IgD-negative memory B cell (primary cell): ENCODE data around the gene FAS. TPM values are rescaled to one million over a fixed set of nuclear protein-coding genes. Genes with fewer than 3 reads are reported as not detected.

Source experiments
- H3K27ac Mint-ChIP-seq, 3 donors: one replicate each; pipeline ENCODE4 v1.8.0; 2020 to 2022; ENCODE audit warnings: mild to moderate bottlenecking in 3 of 3, mixed read lengths in 3 of 3, moderate library complexity in 1 of 3
- H3K27me3 Mint-ChIP-seq: one replicate; pipeline ENCODE4 v1.8.0; 2021; ENCODE audit warnings: mixed read lengths
- H3K36me3 Mint-ChIP-seq: one replicate; pipeline ENCODE4 v1.8.0; 2020; ENCODE audit warnings: mild to moderate bottlenecking, mixed read lengths
- H3K4me1 Mint-ChIP-seq, 3 donors: one replicate each; pipeline ENCODE4 v1.8.0; 2020 to 2022; ENCODE audit warnings: mixed read lengths in 3 of 3, mild to moderate bottlenecking in 1 of 3
- H3K4me3 Mint-ChIP-seq, 4 donors: one replicate each; pipeline ENCODE4 v1.8.0; 2020 to 2022; ENCODE audit warnings: mild to moderate bottlenecking in 4 of 4, mixed read lengths in 4 of 4, moderate library complexity in 3 of 4
- H3K9me3 Mint-ChIP-seq, 3 donors: one replicate each; pipeline ENCODE4 v1.8.0; 2020 to 2021; ENCODE audit warnings: mixed read lengths in 3 of 3, mild to moderate bottlenecking in 1 of 3
- polyA plus RNA-seq: library from polyadenylated mRNA; unstranded; fragments of 300-500 nt; fragmentation: Illumina TruSeq; gene quantifications from one replicate; pipeline ENCODE4 v1.2.3, GENCODE V29; 2021

The FAS gene
- polyA plus RNA-seq, 1 donor from 2014 or later: 11.1 TPM

GRCh38 chr10:89025453-89025852 is 34.9 kb downstream of the FAS start:
- H3K27ac Mint-ChIP-seq: no peak overlapping the region

GRCh38 chr10:89029181-89029580 is 38.6 kb downstream of the FAS start:
- H3K27ac Mint-ChIP-seq: no peak overlapping the region
- H3K36me3 Mint-ChIP-seq: no peaks in the 10 kb centered on the region
- peaks cover 13 to 18% (median 18%) of the 10 kb centered on the region in 3 donors for H3K4me1 Mint-ChIP-seq

More at GRCh38 chr10:89025453-89025852, 34.9 kb downstream of the FAS start:
- no peaks in the 10 kb centered on the region for H3K36me3 Mint-ChIP-seq
- H3K4me1 Mint-ChIP-seq: peaks cover 3 to 5% (median 4%) of the 10 kb centered on the region in 3 donors
- no peaks in the 10 kb centered on the region for H3K9me3 Mint-ChIP-seq
- H3K4me3 Mint-ChIP-seq: no peak overlapping the region
- no peaks in the 10 kb centered on the region for H3K27me3 Mint-ChIP-seq

GRCh38 chr10:89029785-89030437 is 39.3 kb downstream of the FAS start:
- Mint-ChIP-seq H3K27me3 (no peaks in the 10 kb centered on the region), H3K36me3 (no peaks in the 10 kb centered on the region), H3K4me3 (no peak overlapping the region), H3K27ac (no peak overlapping the region), H3K4me1 (peaks cover 13 to 18% (median 18%) of the 10 kb centered on the region in 3 donors), H3K9me3 (no peaks in the 10 kb centered on the region)

More at GRCh38 chr10:89029181-89029580, 38.6 kb downstream of the FAS start:
- Mint-ChIP-seq H3K9me3 (no peaks in the 10 kb centered on the region), H3K4me3 (no peak overlapping the region), H3K27me3 (no peaks in the 10 kb centered on the region)

GRCh38 chr10:89030791-89031190 is 40.2 kb downstream of the FAS start:
- Mint-ChIP-seq H3K36me3 (no peaks in the 10 kb centered on the region), H3K4me3 (no peak overlapping the region), H3K27me3 (no peaks in the 10 kb centered on the region), H3K27ac (no peak overlapping the region), H3K4me1 (peaks cover 13 to 18% (median 18%) of the 10 kb centered on the region in 3 donors), H3K9me3 (no peaks in the 10 kb centered on the region)

GRCh38 chr10:89032141-89032891 is 41.7 kb downstream of the FAS start:
- no peak overlapping the region for H3K27ac Mint-ChIP-seq
- no peaks in the 10 kb centered on the region for H3K9me3 Mint-ChIP-seq
- peaks cover 13 to 18% (median 18%) of the 10 kb centered on the region in 3 donors for H3K4me1 Mint-ChIP-seq
- no peaks in the 10 kb centered on the region for H3K36me3 Mint-ChIP-seq
- peak overlapping the region in 3 of 4 donors; percentile 27 to 74 (median 65) for H3K4me3 Mint-ChIP-seq
- no peaks in the 10 kb centered on the region for H3K27me3 Mint-ChIP-seq

GRCh38 chr10:89035461-89035860 is 44.9 kb downstream of the FAS start:
- H3K9me3 Mint-ChIP-seq: no peaks in the 10 kb centered on the region
- no peak overlapping the region for H3K27ac Mint-ChIP-seq
- H3K27me3 Mint-ChIP-seq: no peaks in the 10 kb centered on the region
- H3K4me1 Mint-ChIP-seq: peaks cover 10 to 14% (median 14%) of the 10 kb centered on the region in 3 donors
- no peaks in the 10 kb centered on the region for H3K36me3 Mint-ChIP-seq
- H3K4me3 Mint-ChIP-seq: no peak overlapping the region

- Mint-ChIP-seq H3K36me3 (no peaks in the 10 kb centered on the region), H3K27ac (no peak overlapping the region), H3K4me1 (peaks cover 6 to 8% (median 7%) of the 10 kb centered on the region in 3 donors), H3K4me3 (no peak overlapping the region), H3K27me3 (no peaks in the 10 kb centered on the region), H3K9me3 (no peaks in the 10 kb centered on the region)
Observed at GRCh38 chr10:89037096-89037495, 46.5 kb downstream of the FAS start.

- H3K9me3 Mint-ChIP-seq: no peaks in the 10 kb centered on the region
- peaks cover 0 to 4% (median 2%) of the 10 kb centered on the region in 3 donors for H3K4me1 Mint-ChIP-seq
- no peaks in the 10 kb centered on the region for H3K36me3 Mint-ChIP-seq
- no peak overlapping the region for H3K4me3 Mint-ChIP-seq
- no peaks in the 10 kb centered on the region for H3K27me3 Mint-ChIP-seq
- H3K27ac Mint-ChIP-seq: peak overlapping the region in 1 of 3 donors; percentile 62
Observed at GRCh38 chr10:89042562-89042961, 52.0 kb downstream of the FAS start.

GRCh38 chr10:89043052-89043451 is 52.5 kb downstream of the FAS start:
- Mint-ChIP-seq H3K36me3 (no peaks in the 10 kb centered on the region), H3K4me3 (no peak overlapping the region), H3K4me1 (peaks cover 0 to 4% (median 2%) of the 10 kb centered on the region in 3 donors), H3K9me3 (no peaks in the 10 kb centered on the region), H3K27ac (no peak overlapping the region), H3K27me3 (no peaks in the 10 kb centered on the region)

GRCh38 chr10:89047397-89047796 is 56.8 kb downstream of the FAS start:
- no peak overlapping the region for H3K27ac Mint-ChIP-seq
- H3K4me3 Mint-ChIP-seq: no peak overlapping the region
- H3K36me3 Mint-ChIP-seq: no peaks in the 10 kb centered on the region
- no peaks in the 10 kb centered on the region for H3K9me3 Mint-ChIP-seq
- peaks cover 0 to 4% (median 2%) of the 10 kb centered on the region in 3 donors for H3K4me1 Mint-ChIP-seq
- H3K27me3 Mint-ChIP-seq: no peaks in the 10 kb centered on the region

- Mint-ChIP-seq H3K27ac (no peak overlapping the region), H3K27me3 (no peaks in the 10 kb centered on the region), H3K4me3 (no peak overlapping the region), H3K9me3 (no peaks in the 10 kb centered on the region), H3K4me1 (no peaks in the 10 kb centered on the region), H3K36me3 (no peaks in the 10 kb centered on the region)
Observed at GRCh38 chr10:89051593-89051992, 61.0 kb downstream of the FAS start.

- H3K27me3 Mint-ChIP-seq: no peaks in the 10 kb centered on the region
- H3K9me3 Mint-ChIP-seq: no peaks in the 10 kb centered on the region
- no peak overlapping the region for H3K27ac Mint-ChIP-seq
- no peak overlapping the region for H3K4me3 Mint-ChIP-seq
- H3K4me1 Mint-ChIP-seq: no peaks in the 10 kb centered on the region
- H3K36me3 Mint-ChIP-seq: no peaks in the 10 kb centered on the region
Observed at GRCh38 chr10:89053555-89053954, 63.0 kb downstream of the FAS start.

GRCh38 chr10:89055159-89055558 is 64.6 kb downstream of the FAS start:
- Mint-ChIP-seq H3K27me3 (no peaks in the 10 kb centered on the region), H3K4me3 (no peak overlapping the region), H3K9me3 (no peaks in the 10 kb centered on the region), H3K4me1 (no peaks in the 10 kb centered on the region), H3K27ac (no peak overlapping the region), H3K36me3 (no peaks in the 10 kb centered on the region)

GRCh38 chr10:89062861-89063260 is 72.3 kb downstream of the FAS start:
- Mint-ChIP-seq H3K27ac (no peak overlapping the region), H3K4me3 (no peak overlapping the region), H3K4me1 (no peaks in the 10 kb centered on the region), H3K27me3 (peaks cover 3% of the 10 kb centered on the region), H3K9me3 (no peaks in the 10 kb centered on the region), H3K36me3 (no peaks in the 10 kb centered on the region)

- Mint-ChIP-seq H3K27ac (no peak overlapping the region), H3K36me3 (peaks cover 1% of the 10 kb centered on the region), H3K4me3 (no peak overlapping the region), H3K27me3 (peaks cover 4% of the 10 kb centered on the region), H3K9me3 (no peaks in the 10 kb centered on the region), H3K4me1 (peaks cover 0 to 1% (median 0%) of the 10 kb centered on the region in 3 donors)
Observed at GRCh38 chr10:89063465-89063864, 72.9 kb downstream of the FAS start.

- Mint-ChIP-seq H3K27me3 (peaks cover 4% of the 10 kb centered on the region), H3K36me3 (peaks cover 1% of the 10 kb centered on the region), H3K4me3 (no peak overlapping the region), H3K4me1 (peaks cover 0 to 1% (median 0%) of the 10 kb centered on the region in 3 donors), H3K9me3 (no peaks in the 10 kb centered on the region), H3K27ac (no peak overlapping the region)
Observed at GRCh38 chr10:89064748-89065147, 74.2 kb downstream of the FAS start.
